Kidney (tissue), 14 donors: ENCODE data around the gene DOK7. TPM values are rescaled to one million over a fixed set of nuclear protein-coding genes. Genes with fewer than 3 reads are reported as not detected.

Experiments
- DNase-seq, 5 donors: peaks; one replicate each; pipeline ENCODE4 v3.0.0-alpha.2; 2013 to 2020
- FAIRE-seq: peaks from 2 replicates; lab custom pipeline; 2012; peaks lifted over from hg19 to GRCh38; lab: Jason Lieb, UNC
- H3K27ac ChIP-seq, 2 donors: one replicate each; pipeline ENCODE4 v1.7.0; 2013; ENCODE audit warnings: low read depth in 2 of 2, low read length in 2 of 2, inconsistent platforms in 1 of 2
- H3K27me3 ChIP-seq: one replicate; pipeline ENCODE4 v1.7.1; 2013; ENCODE audit warnings: low read length, inconsistent platforms; ENCODE audit not compliant: control insufficient read depth, insufficient read depth
- H3K36me3 ChIP-seq, 3 donors: one replicate each; pipeline versions ENCODE4 v1.7.0 to v1.7.1; 2013; ENCODE audit warnings: low read length in 3 of 3, control low read depth in 1 of 3, inconsistent platforms in 1 of 3; ENCODE audit not compliant: insufficient read depth in 3 of 3, control insufficient read depth in 2 of 3
- H3K4me1 ChIP-seq, 3 donors: one replicate each; pipeline versions ENCODE4 v1.7.0 to v1.7.1; 2013; ENCODE audit warnings: low read length in 3 of 3, inconsistent platforms in 1 of 3, low read depth in 1 of 3; ENCODE audit not compliant: control insufficient read depth in 2 of 3, insufficient read depth in 2 of 3
- H3K4me3 ChIP-seq, 3 donors: one replicate each; pipeline versions ENCODE4 v1.7.0 to v1.8.1; 2013; ENCODE audit warnings: low read length in 3 of 3, control low read depth in 1 of 3, inconsistent platforms in 1 of 3
- H3K9ac ChIP-seq, 3 donors: one replicate each; pipeline versions ENCODE4 v1.7.0 to v1.7.1; 2013; ENCODE audit warnings: low read length in 3 of 3, control low read depth in 1 of 3, inconsistent platforms in 1 of 3
- H3K9me3 ChIP-seq, 3 donors: one replicate each; pipeline versions ENCODE4 v1.7.0 to v1.7.1; 2013; ENCODE audit warnings: low read length in 3 of 3, control low read depth in 1 of 3, inconsistent platforms in 1 of 3; ENCODE audit not compliant: control insufficient read depth in 2 of 3, insufficient read depth in 1 of 3
- CTCF ChIP-seq: IDR thresholded peaks from 3 replicates; pipeline ENCODE4 v1.5.1; 2012; ENCODE audit warnings: mild to moderate bottlenecking, moderate library complexity, borderline replicate concordance; ENCODE audit not compliant: insufficient read depth; ENCODE audit errors: extremely low read depth
- intact Hi-C: fragments of 100-400 bp; cut with DNase I; formaldehyde crosslinking; loops from one replicate; pipeline ENCODE4 v1.11.1; 2022
- polyA plus RNA-seq: library from polyadenylated mRNA; stranded (reverse); fragments of 350-450 nt; fragmentation: Illumina TruSeq; extraction: RNeasy Lipid Tissue Mini Kit (QIAGEN cat#74804); gene quantifications from one replicate; pipeline ENCODE4 v1.2.3, GENCODE V29; 2014; ENCODE audit warnings: low read depth, low replicate concordance; ENCODE audit not compliant: insufficient read depth
- total RNA-seq: library from RNA; stranded (reverse); fragmentation: NEBNext Ultra II Directional; extraction: Animal tissue kit (Norgen Biotek cat#: 25700); gene quantifications from one replicate; pipeline ENCODE4 v1.2.1, GENCODE V29; 2021
- donor health status: control.
- donor health status: control.
- donor health status: control.
- donor health status: control.
- donor health status: control.
- donor health status: DM: yes; HTN: yes; CAD: no.
- donor health status: Normal renal cell carcinoma (clear cell type).

The DOK7 gene
- total and polyA plus RNA-seq, 2 donors from 2014 or later = 1.2 to 7.0 TPM

- Histone ChIP-seq H3K9ac (no peak overlapping the region), H3K27ac (no peak overlapping the region), H3K9me3 (no peaks in the 10 kb centered on the region), H3K4me3 (no peak overlapping the region), H3K4me1 (peaks cover 0 to under 1% (median 0%) of the 10 kb centered on the region in 3 donors), H3K36me3 (peaks cover 2 to 55% (median 31%) of the 10 kb centered on the region in 3 donors), H3K27me3 (no peaks in the 10 kb centered on the region)
- DNase-seq (peak in 1 of 5 donors; percentile 38), FAIRE-seq (no peak)
- intact Hi-C loops = no loop called here
- no peak for TF ChIP-seq CTCF
Measured at GRCh38 chr4:3522651-3523050, 59.5 kb downstream of the DOK7 start.

GRCh38 chr4:3523146-3523627, 60.1 kb downstream of the DOK7 start:
- no peak for FAIRE-seq

GRCh38 chr4:3523628-3524221, 60.6 kb downstream of the DOK7 start:
- no peak for TF ChIP-seq CTCF
- Histone ChIP-seq H3K4me1 (peaks cover 0 to 11% (median 5%) of the 10 kb centered on the region in 3 donors), H3K9ac (no peak overlapping the region), H3K27me3 (no peaks in the 10 kb centered on the region), H3K9me3 (no peaks in the 10 kb centered on the region), H3K36me3 (peaks cover 2 to 53% (median 29%) of the 10 kb centered on the region in 3 donors), H3K27ac (no peak overlapping the region), H3K4me3 (no peak overlapping the region)
- intact Hi-C loops = no loop called here
- no peak for FAIRE-seq
- DNase-seq = peak in 1 of 5 donors; percentile 71

More at GRCh38 chr4:3523146-3523627, 60.1 kb downstream of the DOK7 start:
- Histone ChIP-seq H3K4me1 (peaks cover 0 to 6% (median under 1%) of the 10 kb centered on the region in 3 donors), H3K4me3 (no peak overlapping the region), H3K9ac (no peak overlapping the region), H3K36me3 (peaks cover 2 to 53% (median 29%) of the 10 kb centered on the region in 3 donors), H3K27me3 (no peaks in the 10 kb centered on the region), H3K27ac (no peak overlapping the region), H3K9me3 (no peaks in the 10 kb centered on the region)
- no peak for TF ChIP-seq CTCF
- intact Hi-C loops = no loop called here
- peak in 1 of 5 donors; percentile 26 for DNase-seq
